NCI-H2029 treated with DMSO at 0.1 percent for 48 hours (cell line): Measurements from ENCODE around the gene LIMD2.

Source experiments
- DNase-seq: peaks from one replicate; lab custom pipeline; 2025; lab: John Stamatoyannopoulos, UW

LIMD2 gene

GRCh38 chr17:63681530-63681929, 18.4 kb downstream of the LIMD2 start:
- DNase-seq, result no peak

DNA sequence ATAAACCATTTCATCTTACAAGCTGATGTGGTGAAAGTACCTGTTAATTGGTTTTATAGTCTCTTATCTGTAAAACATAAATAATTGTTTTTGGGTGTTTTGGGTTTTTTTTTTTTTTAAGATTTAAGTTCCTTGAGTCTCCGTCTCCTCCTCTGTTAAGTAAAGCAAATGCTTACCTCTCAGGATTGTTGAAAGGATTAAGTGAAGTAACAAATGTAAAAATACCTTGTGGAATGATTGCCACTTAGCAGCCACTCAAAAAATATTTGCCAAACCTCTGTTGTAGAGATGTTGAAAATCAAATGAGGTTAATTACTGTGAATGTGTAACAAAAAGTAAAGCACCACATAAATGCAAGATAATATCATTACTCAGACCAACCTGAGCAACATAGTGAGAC, 19.2 kb downstream of the LIMD2 start:
- no peak for DNase-seq

DNA sequence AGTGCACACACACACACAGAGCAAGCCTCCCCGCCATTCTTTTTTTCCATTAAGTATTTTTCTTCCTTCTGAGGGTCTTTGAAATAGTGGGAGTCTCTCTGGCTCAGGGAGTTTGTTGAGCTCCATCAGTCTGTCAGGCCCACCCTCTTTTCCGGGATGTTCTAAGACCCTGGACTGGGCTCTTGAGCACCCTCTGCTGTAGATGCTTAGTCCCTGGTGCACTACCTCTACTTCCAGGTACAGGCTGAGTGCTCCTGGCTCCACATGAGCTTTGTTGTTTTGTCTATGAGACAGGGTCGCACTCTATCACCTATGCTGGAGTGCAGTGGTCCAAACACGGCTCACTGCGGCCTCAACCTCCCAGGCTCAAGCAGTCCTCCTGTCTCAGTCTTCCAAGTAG, 20.7 kb downstream of the LIMD2 start:
- no peak for DNase-seq

DNA sequence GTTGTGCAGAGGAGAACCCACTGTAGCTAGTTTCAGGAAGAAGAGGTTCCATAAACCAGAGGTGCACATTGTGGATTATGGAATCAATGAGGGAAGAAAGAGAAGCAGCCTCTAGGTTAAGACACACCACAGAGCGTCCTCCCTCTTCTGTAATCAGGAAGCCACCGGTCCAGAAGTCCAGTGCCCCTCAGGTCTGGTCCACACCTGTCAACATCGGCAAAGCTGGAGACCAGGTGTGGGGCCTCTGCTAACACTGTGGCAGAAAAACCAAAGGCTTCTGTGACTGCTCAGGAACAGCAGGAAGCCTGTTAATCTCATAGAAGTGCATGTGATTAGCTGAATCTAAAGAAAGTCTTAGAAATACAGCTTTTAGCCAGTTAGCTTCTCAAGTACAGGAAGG, 23.3 kb downstream of the LIMD2 start:
- DNase-seq, result no peak

GRCh38 chr17:63675607-63676546, 24.0 kb downstream of the LIMD2 start:
- peak; percentile 38 for DNase-seq

GRCh38 chr17:63675231-63675606, 24.7 kb downstream of the LIMD2 start:
- no peak for DNase-seq

DNA sequence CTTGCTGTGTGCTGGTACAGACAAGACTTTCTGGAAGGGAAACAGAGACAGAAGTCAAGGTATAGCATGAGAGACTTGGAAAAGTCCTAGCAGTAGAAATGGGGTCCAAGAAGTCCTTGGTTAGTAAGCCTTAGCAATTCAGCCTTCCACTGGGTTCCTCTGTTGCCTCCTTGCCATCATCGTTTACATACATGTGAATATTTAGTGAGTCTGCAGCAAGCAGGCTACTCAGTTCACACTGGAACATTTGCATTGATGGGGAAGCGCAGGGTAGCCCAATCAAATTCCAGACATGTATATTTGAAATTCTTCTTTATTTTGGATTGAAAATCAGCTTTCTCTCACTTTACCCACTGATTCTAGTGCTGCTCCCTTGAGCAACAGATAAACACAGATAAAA, 27.1 kb downstream of the LIMD2 start:
- DNase-seq, result no peak

- no peak for DNase-seq
These were observed 34.3 kb downstream of the LIMD2 start for GRCh38 chr17:63665527-63666214.

DNA sequence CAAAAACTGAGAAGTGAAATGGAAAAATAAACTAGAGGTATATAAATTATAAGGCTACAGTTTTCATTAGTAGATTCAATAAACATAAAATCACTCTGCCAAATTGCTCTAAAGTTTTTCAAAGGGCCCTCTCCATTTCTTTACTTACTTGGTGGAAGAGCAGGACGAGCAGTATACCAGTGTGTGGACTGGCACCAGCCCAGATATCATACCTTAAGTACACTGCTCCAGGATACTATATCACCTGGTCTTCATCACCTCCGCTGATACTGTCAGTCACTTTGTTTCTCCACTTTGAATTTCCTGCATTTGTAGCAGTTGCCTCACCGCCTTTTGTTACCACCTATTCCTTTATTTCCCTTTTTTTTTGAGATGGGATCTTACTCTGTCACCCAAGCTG, 40.1 kb downstream of the LIMD2 start:
- DNase-seq, result no peak

DNA sequence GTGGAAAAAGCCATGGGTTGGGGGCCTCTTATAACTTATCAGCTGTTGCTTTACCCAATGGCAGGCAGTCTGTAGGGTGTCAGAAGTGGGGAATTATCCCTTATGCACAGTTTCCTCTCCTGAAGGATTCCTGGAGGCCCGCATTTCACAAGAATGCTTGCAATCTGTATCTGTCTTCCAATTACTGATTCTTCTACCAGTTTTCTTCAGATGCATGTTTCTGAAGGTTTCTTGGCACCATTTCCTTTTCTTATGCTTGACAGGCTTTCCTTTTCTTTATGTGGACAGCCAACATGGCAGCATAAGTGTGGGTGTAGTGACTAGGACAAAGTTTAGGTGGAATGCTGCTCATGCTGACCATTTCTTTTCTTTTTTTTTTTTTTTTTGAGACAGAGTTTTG, 41.6 kb downstream of the LIMD2 start:
- no peak for DNase-seq

GRCh38 chr17:63657786-63658185, 42.1 kb downstream of the LIMD2 start:
- no peak for DNase-seq

GRCh38 chr17:63653050-63653449, 46.9 kb downstream of the LIMD2 start:
- no peak for DNase-seq

- no peak for DNase-seq
These were observed 47.8 kb downstream of the LIMD2 start for GRCh38 chr17:63652106-63652505.

DNA sequence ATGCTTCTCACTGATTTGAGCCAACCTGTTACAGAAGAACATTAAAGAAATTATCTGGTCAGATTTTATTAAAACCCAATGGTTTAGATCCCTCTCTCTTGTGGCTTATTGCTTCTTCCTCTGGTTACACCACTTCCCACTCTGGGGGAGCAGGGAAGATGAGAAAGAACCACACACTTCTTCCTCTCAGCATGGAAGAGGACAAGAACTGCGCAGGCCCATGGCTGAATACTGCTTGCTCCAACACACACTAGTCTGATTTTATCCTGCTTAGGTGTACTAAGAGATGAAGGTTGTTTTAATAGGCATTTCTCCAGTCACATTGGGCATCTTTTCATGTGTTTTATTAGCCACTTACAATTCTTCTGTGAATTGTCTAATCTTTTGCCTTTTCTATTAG, 50.1 kb downstream of the LIMD2 start:
- DNase-seq, result no peak

- DNase-seq, result no peak
These were observed 52.0 kb downstream of the LIMD2 start for GRCh38 chr17:63647936-63648335.

DNA sequence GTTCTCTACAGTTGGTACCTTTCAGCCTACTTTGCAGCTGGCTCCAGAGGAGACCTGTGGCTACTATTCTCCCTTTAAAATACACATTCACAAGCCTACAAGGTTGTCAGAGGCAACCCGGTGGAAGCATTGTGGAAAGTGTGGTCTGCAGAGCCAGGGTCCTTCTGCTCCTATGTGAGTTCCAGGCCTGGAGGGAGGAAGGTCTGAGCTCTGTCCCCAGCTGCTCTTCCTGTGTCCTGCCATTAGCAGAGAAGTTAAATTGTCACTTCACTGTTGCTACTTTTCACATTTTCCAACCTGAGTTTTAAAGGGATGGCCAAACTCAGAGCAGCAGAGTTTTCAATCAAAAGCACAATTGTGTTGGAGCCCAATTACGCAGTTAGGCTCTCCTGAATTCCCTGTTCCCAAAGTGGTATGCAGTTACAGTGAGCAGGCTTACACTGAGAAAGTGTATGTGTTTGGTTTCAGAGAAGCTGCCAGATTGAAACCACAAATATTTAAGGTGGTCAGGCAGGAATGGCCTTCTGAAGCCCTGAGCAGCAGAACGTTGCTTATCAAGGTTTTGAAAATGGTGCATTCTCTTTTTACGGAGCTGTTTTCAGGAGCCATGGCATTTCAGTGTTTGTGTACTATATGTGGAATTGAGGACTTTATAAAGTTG, 52.7 kb downstream of the LIMD2 start:
- DNase-seq, result no peak

DNA sequence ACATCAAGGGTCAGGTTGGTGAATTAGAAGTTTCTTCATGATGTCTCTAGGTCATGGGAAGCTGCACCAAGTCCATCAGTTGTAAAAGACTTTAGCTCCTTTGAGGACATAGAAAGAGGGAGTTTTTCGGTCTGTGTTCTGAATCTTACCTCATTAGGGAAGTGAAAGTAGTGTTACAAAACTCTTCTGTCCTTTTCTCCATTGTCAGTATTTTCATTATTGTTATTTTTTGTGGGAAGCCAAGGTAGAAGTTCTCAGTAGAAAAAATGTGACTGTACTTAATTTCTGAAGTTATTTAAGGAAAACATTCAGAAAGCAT, 53.5 kb downstream of the LIMD2 start:
- DNase-seq, result no peak
